Colonic mucosa (tissue), 4 donors: ENCODE results near the gene VIPR2. TPM values are rescaled to one million over a fixed set of nuclear protein-coding genes. Genes with fewer than 3 reads are reported as not detected.
"Not testable (repeated sequence)": the region's sequence is repeated elsewhere in the genome, so short reads cannot be mapped to it uniquely, and the experiment has no call there.

Experiments used
- DNase-seq: peaks from one replicate; pipeline ENCODE4 v3.0.0-alpha.2; 2020
- H3K27ac ChIP-seq: fragments of 200-600 bp; one replicate; pipeline ENCODE4 v1.8.0; 2021
- H3K27me3 ChIP-seq: fragments of 200-600 bp; one replicate; pipeline ENCODE4 v1.8.0; 2021
- H3K36me3 ChIP-seq: fragments of 200-600 bp; one replicate; pipeline ENCODE4 v1.8.0; 2021
- H3K4me1 ChIP-seq: fragments of 200-600 bp; one replicate; pipeline ENCODE4 v1.8.0; 2021; ENCODE audit warnings: mild to moderate bottlenecking
- H3K4me3 ChIP-seq: fragments of 200-600 bp; one replicate; pipeline ENCODE4 v1.8.0; 2021
- H3K9ac ChIP-seq, 2 donors: one replicate each; pipeline ENCODE4 v1.7.0; 2013; ENCODE audit warnings: control low read depth in 2 of 2, low read depth in 2 of 2, low read length in 2 of 2
- H3K9me3 ChIP-seq: fragments of 200-600 bp; one replicate; pipeline ENCODE4 v1.8.0; 2021
- CTCF ChIP-seq: fragments of 200-600 bp; IDR thresholded peaks from one replicate; pipeline ENCODE4 v1.8.0; 2022; ENCODE audit warnings: antibody characterized with exemption, mild to moderate bottlenecking
- intact Hi-C: fragments of 100-400 bp; cut with DNase I; formaldehyde crosslinking; loops from one replicate; pipeline ENCODE4 v1.14.1; 2022
- total RNA-seq, 2 donors: library from RNA; stranded (reverse); fragmentation: NEBNext Ultra II Directional in 1 of 2; extraction: Animal tissue kit (Norgen Biotek cat#: 25700) in 1 of 2; gene quantifications; one replicate each; pipeline ENCODE4 v1.2.1, GENCODE V29; 2021
- donor health status: healthy.
- donor health status: DM: no; HTN: no; CAD: no.
- donor health status: DM: no; HTN: no; CAD: no.

The VIPR2 gene
- total RNA-seq, 2 donors from 2014 or later = 0.37 to 1.3 TPM

DNA sequence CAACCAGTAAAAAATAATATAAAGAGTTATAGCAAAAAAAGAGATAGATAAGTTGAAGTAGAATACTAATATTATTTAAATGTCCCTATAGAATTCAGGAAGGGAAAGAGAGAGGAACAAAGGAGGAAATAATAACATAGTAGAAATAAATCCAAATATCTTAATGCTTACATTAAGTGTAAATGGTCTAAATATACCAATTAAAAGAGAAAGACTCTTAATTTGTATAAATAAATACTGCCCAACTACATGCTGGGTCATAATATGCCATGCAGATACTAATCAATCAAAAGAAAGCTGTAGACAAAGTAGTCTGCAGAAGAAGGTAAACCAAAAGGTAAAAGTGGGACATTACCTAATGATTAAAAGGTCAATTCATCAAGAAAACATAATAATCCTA is 43.3 kb upstream of the VIPR2 start:
- no peak for DNase-seq
- Histone ChIP-seq H3K4me1 (no peaks in the 10 kb centered on the region), H3K9me3 (no peaks in the 10 kb centered on the region), H3K9ac (no peak overlapping the region), H3K27me3 (no peaks in the 10 kb centered on the region), H3K36me3 (no peaks in the 10 kb centered on the region), H3K27ac (no peak overlapping the region), H3K4me3 (no peak overlapping the region)
- no peak for TF ChIP-seq CTCF
- intact Hi-C loops = no loop called here

DNA sequence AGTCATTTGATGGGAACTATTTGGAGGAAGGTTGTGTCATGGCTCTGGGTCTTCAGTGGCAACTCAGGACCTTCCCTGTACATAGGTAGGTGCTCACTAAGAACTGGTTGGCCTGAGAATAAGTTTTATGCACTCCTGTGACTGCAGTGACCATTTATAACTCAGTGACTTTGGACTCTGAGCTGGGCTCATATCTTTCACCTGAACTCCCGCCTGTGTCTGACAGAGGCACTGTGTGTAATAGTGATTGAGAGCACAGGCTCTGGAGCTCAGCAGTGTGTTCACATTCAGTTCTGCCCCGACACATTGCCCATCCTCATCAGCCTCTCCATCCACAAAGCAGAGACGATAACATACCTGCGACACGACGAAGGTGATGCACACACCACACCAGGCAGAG is 34.6 kb upstream of the VIPR2 start:
- intact Hi-C loops = no loop called here
- Histone ChIP-seq H3K9me3 (no peaks in the 10 kb centered on the region), H3K36me3 (no peaks in the 10 kb centered on the region), H3K4me3 (no peak overlapping the region), H3K4me1 (no peaks in the 10 kb centered on the region), H3K27ac (no peak overlapping the region), H3K27me3 (no peaks in the 10 kb centered on the region), H3K9ac (no peak overlapping the region)
- no peak for DNase-seq
- no peak for TF ChIP-seq CTCF

- no peak overlapping the region for H3K9ac ChIP-seq
Measured at GRCh38 chr7:159177284-159177953, 32.8 kb upstream of the VIPR2 start.

DNA sequence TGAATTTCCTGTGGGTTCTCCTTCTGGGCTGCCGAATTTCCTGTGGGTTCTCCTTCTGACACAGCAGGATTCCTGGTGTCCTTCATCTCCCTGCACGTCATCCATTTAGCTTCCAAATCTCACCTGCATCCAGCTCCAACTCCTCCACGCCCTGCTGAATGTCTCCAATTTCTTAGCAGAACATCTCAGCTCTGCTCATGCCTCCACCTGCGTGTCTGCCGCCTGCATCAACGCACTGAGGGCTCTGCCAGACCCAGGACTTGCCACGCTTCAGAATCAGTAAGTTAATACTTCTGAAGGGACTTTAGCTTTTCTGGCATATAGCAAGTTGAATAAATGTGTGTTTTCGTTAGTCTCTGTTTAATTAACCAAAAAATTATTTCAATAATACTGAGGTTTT is 31.1 kb upstream of the VIPR2 start:
- Histone ChIP-seq H3K4me3 (no peak overlapping the region), H3K9ac (no peak overlapping the region), H3K27me3 (no peaks in the 10 kb centered on the region), H3K27ac (no peak overlapping the region), H3K9me3 (no peaks in the 10 kb centered on the region), H3K4me1 (no peaks in the 10 kb centered on the region), H3K36me3 (no peaks in the 10 kb centered on the region)
- intact Hi-C loops = no loop called here
- no peak for TF ChIP-seq CTCF
- DNase-seq = no peak

More at GRCh38 chr7:159177284-159177953, 32.8 kb upstream of the VIPR2 start:
- no peaks in the 10 kb centered on the region for H3K27me3 ChIP-seq
- no peaks in the 10 kb centered on the region for H3K4me1 ChIP-seq
- TF ChIP-seq CTCF = no peak
- no peak for DNase-seq
- no peak overlapping the region for H3K27ac ChIP-seq
- intact Hi-C loops = no loop called here
- H3K9me3 ChIP-seq = no peaks in the 10 kb centered on the region
- no peak overlapping the region for H3K4me3 ChIP-seq
- H3K36me3 ChIP-seq = no peaks in the 10 kb centered on the region

DNA sequence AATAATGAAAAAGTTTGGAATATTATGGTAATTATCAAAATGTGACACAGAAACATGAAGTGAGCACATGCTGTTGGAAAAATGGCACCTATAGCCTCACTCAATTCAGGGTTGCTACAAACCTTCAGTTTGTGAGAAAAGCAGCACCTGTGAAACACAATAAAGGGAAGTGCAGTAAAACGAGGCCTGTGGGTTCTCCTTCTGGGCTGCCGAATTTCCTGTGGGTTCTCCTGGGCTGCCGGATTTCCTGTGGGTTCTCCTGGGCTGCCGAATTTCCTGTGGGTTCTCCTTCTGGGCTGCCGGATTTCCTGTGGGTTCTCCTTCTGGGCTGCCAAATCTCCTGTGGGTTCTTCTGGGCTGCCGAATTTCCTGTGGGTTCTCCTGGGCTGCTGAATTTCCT is 30.4 kb upstream of the VIPR2 start:
- H3K27ac ChIP-seq, H3K9ac ChIP-seq, H3K36me3 ChIP-seq, H3K4me3 ChIP-seq, DNase-seq, H3K9me3 ChIP-seq, intact Hi-C loops, H3K4me1 ChIP-seq, H3K27me3 ChIP-seq: not testable (repeated sequence)

- H3K9ac ChIP-seq = no peak overlapping the region
- intact Hi-C loops = no loop called here
- TF ChIP-seq CTCF = no peak
Measured at GRCh38 chr7:159172400-159172799, 27.7 kb upstream of the VIPR2 start.

More at GRCh38 chr7:159172400-159172799, 27.7 kb upstream of the VIPR2 start:
- Histone ChIP-seq H3K36me3 (no peaks in the 10 kb centered on the region), H3K4me1 (no peaks in the 10 kb centered on the region), H3K27me3 (no peaks in the 10 kb centered on the region), H3K9me3 (no peaks in the 10 kb centered on the region), H3K27ac (no peak overlapping the region), H3K4me3 (no peak overlapping the region)
- no peak for DNase-seq
